Activated naive CD8-positive, alpha-beta T cell treated with anti-CD3 and anti-CD28 coated beads, Interleukin-2, amount 50 U/mL, for 24 hours (primary cell): Measurements from ENCODE around the gene CLDN17.

Source experiments
- ATAC-seq: fragments of 150-1000 bp; cut with Tn5 transposase; one replicate; pipeline ENCODE4 v1.10.0; 2021
- DNase-seq: peaks from one replicate; pipeline ENCODE4 v3.0.0; 2021
- H3K27ac Mint-ChIP-seq: one replicate; pipeline ENCODE4 v1.8.0; 2021; ENCODE audit warnings: mild to moderate bottlenecking, mixed read lengths
- H3K27me3 Mint-ChIP-seq: one replicate; pipeline ENCODE4 v1.8.0; 2021; ENCODE audit warnings: mixed read lengths
- H3K36me3 Mint-ChIP-seq: one replicate; pipeline ENCODE4 v1.8.0; 2021; ENCODE audit warnings: low read depth, mixed read lengths
- H3K4me1 Mint-ChIP-seq: one replicate; pipeline ENCODE4 v1.8.0; 2021; ENCODE audit warnings: mixed read lengths
- H3K4me3 Mint-ChIP-seq: one replicate; pipeline ENCODE4 v1.8.0; 2021; ENCODE audit warnings: mild to moderate bottlenecking, moderate library complexity, mixed read lengths
- H3K9me3 Mint-ChIP-seq: one replicate; pipeline ENCODE4 v1.8.0; 2021; ENCODE audit warnings: mixed read lengths

The CLDN17 gene

GRCh38 chr21:30153697-30154340 is 12.8 kb downstream of the CLDN17 start:
- peaks cover 3% of the 10 kb centered on the region for H3K9me3 Mint-ChIP-seq
- peaks cover 2% of the 10 kb centered on the region for H3K27me3 Mint-ChIP-seq
- no peak for ATAC-seq
- H3K4me1 Mint-ChIP-seq = no peaks in the 10 kb centered on the region
- no peak overlapping the region for H3K27ac Mint-ChIP-seq
- no peaks in the 10 kb centered on the region for H3K36me3 Mint-ChIP-seq
- H3K4me3 Mint-ChIP-seq = no peak overlapping the region
- no peak for DNase-seq

- H3K4me1 Mint-ChIP-seq = no peaks in the 10 kb centered on the region
- ATAC-seq (no peak), DNase-seq (no peak)
- H3K9me3 Mint-ChIP-seq = peaks cover 3% of the 10 kb centered on the region
- H3K27ac Mint-ChIP-seq = no peak overlapping the region
- peaks cover 2% of the 10 kb centered on the region for H3K27me3 Mint-ChIP-seq
- H3K4me3 Mint-ChIP-seq = no peak overlapping the region
- H3K36me3 Mint-ChIP-seq = no peaks in the 10 kb centered on the region
These were observed 13.8 kb downstream of the CLDN17 start for GRCh38 chr21:30152792-30153191.

GRCh38 chr21:30148906-30149305 is 17.7 kb downstream of the CLDN17 start:
- H3K9me3 Mint-ChIP-seq = no peaks in the 10 kb centered on the region
- no peak overlapping the region for H3K4me3 Mint-ChIP-seq
- ATAC-seq (no peak), DNase-seq (no peak)
- H3K36me3 Mint-ChIP-seq = no peaks in the 10 kb centered on the region
- H3K4me1 Mint-ChIP-seq = no peaks in the 10 kb centered on the region
- no peak overlapping the region for H3K27ac Mint-ChIP-seq
- H3K27me3 Mint-ChIP-seq = no peaks in the 10 kb centered on the region

DNA sequence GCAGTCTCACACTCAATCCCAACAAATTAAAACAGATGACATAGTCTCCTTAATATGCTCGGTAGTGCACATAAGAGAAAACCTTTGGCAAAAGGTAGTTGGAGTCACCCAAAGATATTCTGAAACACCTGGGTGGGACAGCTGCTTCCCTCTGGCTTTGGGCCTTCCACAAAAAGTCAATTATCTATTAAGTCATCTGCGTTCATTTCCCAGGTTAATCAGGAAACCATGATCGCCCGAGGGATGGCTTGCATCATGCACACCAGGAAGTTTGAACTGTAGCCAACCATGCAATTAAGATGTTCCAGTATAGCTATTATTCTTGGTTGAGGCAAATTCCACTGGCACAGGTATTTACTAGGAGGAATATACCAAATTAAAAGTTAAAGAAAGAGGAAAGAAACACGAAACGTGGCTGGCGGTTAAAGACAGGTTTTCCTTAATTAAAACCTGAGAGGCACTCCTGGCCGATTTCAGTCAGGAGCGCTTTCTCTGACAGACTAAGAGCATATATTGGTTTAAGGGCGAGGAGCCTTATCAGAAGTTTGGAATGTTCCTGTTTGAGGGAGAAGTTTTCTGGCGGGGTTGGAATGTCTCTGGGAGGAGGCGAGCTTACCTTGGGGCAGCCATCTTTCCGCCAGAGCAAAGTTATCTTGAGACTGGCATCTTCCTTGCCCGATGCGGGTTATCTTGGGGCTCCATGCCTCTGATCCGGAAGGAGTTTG is 19.9 kb downstream of the CLDN17 start:
- DNase-seq (no peak), ATAC-seq (no peak)
- H3K4me1 Mint-ChIP-seq = no peaks in the 10 kb centered on the region
- no peak overlapping the region for H3K27ac Mint-ChIP-seq
- H3K36me3 Mint-ChIP-seq = no peaks in the 10 kb centered on the region
- no peaks in the 10 kb centered on the region for H3K9me3 Mint-ChIP-seq
- H3K4me3 Mint-ChIP-seq = no peak overlapping the region
- H3K27me3 Mint-ChIP-seq = no peaks in the 10 kb centered on the region

DNA sequence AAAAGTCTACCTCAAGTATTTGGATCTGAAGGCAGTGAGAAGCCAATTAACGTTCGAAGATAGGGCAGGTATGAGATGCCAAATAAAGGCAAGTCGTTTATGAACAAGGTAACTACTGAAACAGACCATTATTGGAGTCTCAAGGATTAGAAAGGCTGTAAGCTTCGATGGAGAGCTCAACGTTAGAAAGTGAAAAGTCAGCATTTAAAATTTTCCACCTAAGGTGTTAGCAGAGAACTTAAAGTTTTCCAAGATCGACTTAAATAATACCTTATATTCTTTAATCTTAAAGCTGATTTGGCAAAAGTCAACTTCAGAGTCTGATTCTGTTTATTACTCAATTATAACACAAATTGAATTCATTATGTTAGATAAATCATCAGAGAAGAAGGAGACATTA is 28.1 kb downstream of the CLDN17 start:
- Mint-ChIP-seq H3K9me3 (peaks cover 9% of the 10 kb centered on the region), H3K27me3 (no peaks in the 10 kb centered on the region), H3K4me3 (no peak overlapping the region), H3K4me1 (no peaks in the 10 kb centered on the region), H3K27ac (no peak overlapping the region), H3K36me3 (no peaks in the 10 kb centered on the region)
- ATAC-seq (no peak), DNase-seq (no peak)

- H3K4me3 Mint-ChIP-seq = no peak overlapping the region
- H3K4me1 Mint-ChIP-seq = no peaks in the 10 kb centered on the region
- DNase-seq (no peak), ATAC-seq (no peak)
- no peaks in the 10 kb centered on the region for H3K36me3 Mint-ChIP-seq
- no peak overlapping the region for H3K27ac Mint-ChIP-seq
- H3K9me3 Mint-ChIP-seq = peaks cover 6% of the 10 kb centered on the region
- H3K27me3 Mint-ChIP-seq = no peaks in the 10 kb centered on the region
These were observed 37.4 kb downstream of the CLDN17 start for GRCh38 chr21:30129246-30129645.

DNA sequence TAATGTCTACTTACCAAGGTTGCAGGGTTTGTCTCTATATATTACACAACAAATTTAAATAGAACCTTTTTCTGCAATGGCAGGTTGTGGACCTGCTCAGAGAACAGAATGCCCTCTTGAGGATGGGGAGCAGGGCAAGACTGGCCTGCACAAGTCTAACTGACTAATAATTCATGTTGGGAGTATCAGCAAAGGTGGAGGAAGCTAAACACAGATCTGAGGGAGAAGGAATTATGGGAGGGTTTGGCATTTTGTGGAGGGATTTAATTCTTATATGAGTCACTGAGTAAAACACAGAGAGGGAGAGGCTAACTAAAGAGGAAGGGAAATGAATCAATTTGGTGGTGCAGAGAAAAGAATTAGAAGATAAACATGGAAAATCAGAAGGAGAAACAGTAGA is 40.0 kb downstream of the CLDN17 start:
- ATAC-seq (no peak), DNase-seq (no peak)
- no peaks in the 10 kb centered on the region for H3K27me3 Mint-ChIP-seq
- H3K4me3 Mint-ChIP-seq = no peak overlapping the region
- no peaks in the 10 kb centered on the region for H3K36me3 Mint-ChIP-seq
- no peaks in the 10 kb centered on the region for H3K9me3 Mint-ChIP-seq
- no peak overlapping the region for H3K27ac Mint-ChIP-seq
- no peaks in the 10 kb centered on the region for H3K4me1 Mint-ChIP-seq

DNA sequence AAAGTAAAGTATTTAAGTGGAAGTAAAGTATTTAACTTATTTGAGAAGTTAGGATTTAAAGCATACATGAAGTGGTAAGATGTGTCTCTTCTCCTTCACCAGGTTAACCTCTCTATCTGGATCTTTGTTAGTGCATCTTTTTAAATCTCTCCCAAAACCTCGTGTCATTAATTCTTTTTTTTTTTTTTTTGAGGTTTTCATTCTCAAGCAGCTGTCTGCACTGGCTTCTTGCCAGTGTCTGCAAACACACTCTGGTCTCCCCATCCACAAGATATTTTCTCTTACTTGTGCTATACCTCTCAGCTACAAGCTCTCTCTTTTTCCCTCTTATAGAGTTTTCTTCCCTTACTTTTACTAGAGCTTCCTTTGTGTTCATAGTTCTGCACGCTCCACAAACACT is 49.0 kb downstream of the CLDN17 start:
- no peak for DNase-seq
- Mint-ChIP-seq H3K9me3 (no peaks in the 10 kb centered on the region), H3K27ac (no peak overlapping the region), H3K27me3 (no peaks in the 10 kb centered on the region), H3K36me3 (no peaks in the 10 kb centered on the region), H3K4me3 (no peak overlapping the region), H3K4me1 (no peaks in the 10 kb centered on the region)
- no peak for ATAC-seq

DNA sequence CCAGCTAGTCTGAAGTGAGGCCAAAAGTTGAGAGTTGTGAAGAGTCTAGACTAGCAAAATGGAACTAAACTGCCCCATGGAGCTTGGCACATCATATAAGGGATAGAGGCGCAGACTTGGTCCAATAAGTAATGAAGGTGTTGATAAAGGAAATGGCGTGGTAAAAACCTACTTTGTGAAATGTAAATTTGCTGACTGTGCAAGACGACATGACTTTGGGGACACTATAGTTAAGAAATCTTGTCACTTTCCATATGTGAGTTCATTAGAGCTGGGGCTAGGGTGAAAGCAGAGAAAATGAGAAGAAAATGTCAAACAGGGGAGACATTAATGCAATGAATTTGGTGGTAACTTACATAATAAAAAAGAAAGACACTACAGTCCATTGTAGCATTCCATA is 50.1 kb downstream of the CLDN17 start:
- DNase-seq (no peak), ATAC-seq (no peak)
- H3K27ac Mint-ChIP-seq = no peak overlapping the region
- H3K4me3 Mint-ChIP-seq = no peak overlapping the region
- H3K36me3 Mint-ChIP-seq = no peaks in the 10 kb centered on the region
- no peaks in the 10 kb centered on the region for H3K4me1 Mint-ChIP-seq
- H3K27me3 Mint-ChIP-seq = no peaks in the 10 kb centered on the region
- no peaks in the 10 kb centered on the region for H3K9me3 Mint-ChIP-seq
